Measurements from ENCODE around the gene GATAD2A. TPM values are rescaled to one million over a fixed set of nuclear protein-coding genes. Genes with fewer than 3 reads are reported as not detected.

Gene GATAD2A
- total RNA-seq, 2 donors from 2014 or later = 102 to 145 TPM

- no peak overlapping the region for H3K4me3 ChIP-seq
- H3K9me3 ChIP-seq = no peaks in the 10 kb centered on the region
- TF ChIP-seq, protein P1, sequence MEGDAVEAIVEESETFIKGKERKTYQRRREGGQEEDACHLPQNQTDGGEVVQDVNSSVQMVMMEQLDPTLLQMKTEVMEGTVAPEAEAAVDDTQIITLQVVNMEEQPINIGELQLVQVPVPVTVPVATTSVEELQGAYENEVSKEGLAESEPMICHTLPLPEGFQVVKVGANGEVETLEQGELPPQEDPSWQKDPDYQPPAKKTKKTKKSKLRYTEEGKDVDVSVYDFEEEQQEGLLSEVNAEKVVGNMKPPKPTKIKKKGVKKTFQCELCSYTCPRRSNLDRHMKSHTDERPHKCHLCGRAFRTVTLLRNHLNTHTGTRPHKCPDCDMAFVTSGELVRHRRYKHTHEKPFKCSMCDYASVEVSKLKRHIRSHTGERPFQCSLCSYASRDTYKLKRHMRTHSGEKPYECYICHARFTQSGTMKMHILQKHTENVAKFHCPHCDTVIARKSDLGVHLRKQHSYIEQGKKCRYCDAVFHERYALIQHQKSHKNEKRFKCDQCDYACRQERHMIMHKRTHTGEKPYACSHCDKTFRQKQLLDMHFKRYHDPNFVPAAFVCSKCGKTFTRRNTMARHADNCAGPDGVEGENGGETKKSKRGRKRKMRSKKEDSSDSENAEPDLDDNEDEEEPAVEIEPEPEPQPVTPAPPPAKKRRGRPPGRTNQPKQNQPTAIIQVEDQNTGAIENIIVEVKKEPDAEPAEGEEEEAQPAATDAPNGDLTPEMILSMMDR (IDR thresholded peaks at IDR 0.05) = no peak
- H3K27ac ChIP-seq = no peak overlapping the region
- no peak for DNase-seq
- no peak overlapping the region for H3K9ac ChIP-seq (ENCODE audit: low read depth in 2 of 2, low read length in 2 of 2)
- intact Hi-C loops (cut with DNase I) = no loop called here
- H3K4me1 ChIP-seq = peaks cover 5% of the 10 kb centered on the region
- H3K36me3 ChIP-seq = no peaks in the 10 kb centered on the region
- H3K27me3 ChIP-seq = no peaks in the 10 kb centered on the region
These were observed 2.7 kb upstream of the GATAD2A start for GRCh38 chr19:19402656-19403372.

DNA sequence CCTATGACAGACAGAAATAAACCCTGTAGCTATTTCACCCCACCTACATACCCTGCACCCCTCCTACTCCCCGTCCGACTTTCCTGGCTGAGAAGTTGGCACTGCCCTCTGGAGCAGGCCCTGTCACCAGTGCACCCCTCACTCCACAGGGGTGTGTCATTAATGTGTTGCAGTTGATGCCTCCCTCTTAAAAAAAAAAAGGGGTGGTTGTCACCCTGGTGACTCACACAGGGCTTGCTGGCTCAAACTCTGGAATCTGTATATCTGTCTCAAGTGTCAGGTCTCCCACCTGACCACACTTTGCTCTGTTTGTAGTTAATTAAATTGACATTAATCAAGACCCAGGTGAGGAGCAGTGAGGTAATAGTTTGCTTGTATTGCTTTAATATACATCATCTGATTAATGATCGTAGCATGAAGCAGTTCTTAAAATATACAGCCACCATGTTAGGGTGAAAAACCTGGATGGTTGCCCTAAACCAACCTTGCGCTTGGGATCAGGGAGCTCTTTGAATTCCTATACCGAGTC lies 2.0 kb upstream of the GATAD2A start:
- Histone ChIP-seq H3K27me3 (no peaks in the 10 kb centered on the region), H3K9ac (ENCODE audit: low read depth in 2 of 2, low read length in 2 of 2) (peak overlapping the region in 1 of 2 donors; percentile 24), H3K4me1 (peaks cover 5% of the 10 kb centered on the region), H3K36me3 (no peaks in the 10 kb centered on the region), H3K27ac (no peak overlapping the region), H3K4me3 (no peak overlapping the region), H3K9me3 (no peaks in the 10 kb centered on the region)
- no peak for DNase-seq
- TF ChIP-seq, protein P1 (IDR thresholded peaks at IDR 0.05) = no peak
- intact Hi-C loops (cut with DNase I) = no loop called here

GRCh38 chr19:19405971-19406877 lies 749 bp downstream of the GATAD2A start:
- H3K36me3 ChIP-seq = no peaks in the 10 kb centered on the region
- H3K9ac ChIP-seq (ENCODE audit: low read depth in 2 of 2, low read length in 2 of 2) = peak overlapping the region; percentile 81 to 91
- peak; percentile 59 for DNase-seq

DNA sequence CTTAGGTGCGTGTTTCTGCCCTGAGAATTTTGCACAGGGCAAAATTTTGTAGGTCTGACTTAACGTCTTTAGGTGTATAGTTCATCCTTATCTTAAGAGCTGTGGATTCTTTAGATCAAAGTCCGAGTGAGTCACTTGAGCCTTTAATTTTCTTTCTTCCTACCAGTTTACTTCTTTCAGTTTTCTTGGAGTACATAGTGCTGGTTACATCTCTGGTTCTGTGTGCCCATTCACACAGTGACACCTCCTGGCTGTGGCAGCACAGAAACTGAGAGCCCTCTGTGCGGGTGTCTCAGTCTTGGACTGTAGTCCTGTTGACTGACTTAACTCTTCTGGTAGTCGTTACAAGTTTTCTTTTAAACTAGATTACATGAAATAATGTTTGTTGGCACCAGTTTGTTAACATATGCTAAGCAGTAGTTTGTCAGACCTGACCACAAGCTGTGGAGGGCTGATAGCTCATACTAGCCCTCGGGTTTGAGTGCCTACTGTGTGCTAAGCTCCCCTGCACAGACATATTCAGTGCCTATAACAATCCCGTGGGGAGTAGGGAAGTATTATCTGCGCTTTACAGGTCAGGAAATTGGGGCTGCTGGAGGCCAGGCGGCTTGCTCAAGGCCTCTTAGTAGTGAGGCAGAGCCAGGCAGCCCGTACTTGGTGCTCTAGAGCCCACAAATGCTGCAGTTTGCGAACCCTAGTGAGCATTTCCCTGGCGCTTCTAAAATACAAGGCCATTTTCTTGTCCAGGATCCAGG lies 1.6 kb downstream of the GATAD2A start:
- TF ChIP-seq, protein P1 (IDR thresholded peaks at IDR 0.05) = peak; percentile 26
- Histone ChIP-seq H3K27me3 (no peaks in the 10 kb centered on the region), H3K4me3 (peak overlapping the region; percentile 76), H3K27ac (peak overlapping the region; percentile 90), H3K36me3 (no peaks in the 10 kb centered on the region), H3K9ac (ENCODE audit: low read depth in 2 of 2, low read length in 2 of 2) (peak overlapping the region; percentile 41 to 81), H3K4me1 (peaks cover 5% of the 10 kb centered on the region), H3K9me3 (no peaks in the 10 kb centered on the region)
- intact Hi-C loops (cut with DNase I) = loop anchor here (5.0 kb wide), 2 partner anchors 40 to 85 kb away; no protein-coding TSS in a partner anchor
- DNase-seq = peak; percentile 72

More at GRCh38 chr19:19405971-19406877, 749 bp downstream of the GATAD2A start:
- Histone ChIP-seq H3K27me3 (no peaks in the 10 kb centered on the region), H3K4me3 (peak overlapping the region; percentile 76), H3K4me1 (peaks cover 5% of the 10 kb centered on the region), H3K27ac (peak overlapping the region; percentile 90), H3K9me3 (no peaks in the 10 kb centered on the region)
- TF ChIP-seq, protein P1 (IDR thresholded peaks at IDR 0.05) = no peak
- intact Hi-C loops (cut with DNase I) = loop anchor here (5.0 kb wide), 2 partner anchors 39 to 86 kb away; no protein-coding TSS in a partner anchor

DNA sequence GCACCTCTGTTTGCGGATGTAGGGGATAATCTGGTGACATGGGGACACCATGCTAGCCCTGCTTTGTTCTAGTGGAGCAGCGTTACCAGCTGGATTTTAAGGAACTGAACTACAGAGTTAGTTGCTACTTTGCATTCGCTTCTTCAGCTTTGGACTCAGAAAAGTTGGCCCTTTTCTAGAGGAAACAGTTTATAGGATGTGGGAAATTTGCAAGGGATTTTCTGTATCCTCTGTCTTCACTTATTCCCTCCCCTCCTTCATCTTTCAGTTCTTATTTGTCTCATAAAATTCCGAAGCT lies 2.1 kb downstream of the GATAD2A start:
- Histone ChIP-seq H3K27me3 (no peaks in the 10 kb centered on the region), H3K9me3 (no peaks in the 10 kb centered on the region), H3K36me3 (no peaks in the 10 kb centered on the region), H3K9ac (ENCODE audit: low read depth in 2 of 2, low read length in 2 of 2) (peak overlapping the region; percentile 41 to 65), H3K27ac (peak overlapping the region; percentile 90), H3K4me3 (peak overlapping the region; percentile 76), H3K4me1 (peaks cover 5% of the 10 kb centered on the region)
- DNase-seq = no peak
- intact Hi-C loops (cut with DNase I) = loop anchor here (5.0 kb wide), 2 partner anchors 40 to 85 kb away; no protein-coding TSS in a partner anchor
- TF ChIP-seq, protein P1 (IDR thresholded peaks at IDR 0.05) = no peak
